Effector memory CD8-positive, alpha-beta T cell (primary cell): Measurements from ENCODE around the gene DRD1.

Experiments
- ATAC-seq: fragments of 150-1000 bp; cut with Tn5 transposase; replicated peaks from 2 replicates; pipeline ENCODE4 v1.10.0; 2021; ENCODE audit warnings: mild to moderate bottlenecking, moderate library complexity
- DNase-seq, 3 experiments: peaks; one replicate each; pipeline ENCODE4 v3.0.0; 2021
- H3K27ac Mint-ChIP-seq, 2 donors: one replicate each; pipeline ENCODE4 v1.8.0; 2022; ENCODE audit warnings: mild to moderate bottlenecking in 2 of 2, mixed read lengths in 2 of 2, moderate library complexity in 2 of 2
- H3K27me3 Mint-ChIP-seq, 2 donors: one replicate each; pipeline ENCODE4 v1.8.0; 2022; ENCODE audit warnings: mixed read lengths in 2 of 2
- H3K36me3 Mint-ChIP-seq: one replicate; pipeline ENCODE4 v1.8.0; 2022; ENCODE audit warnings: mild to moderate bottlenecking, moderate library complexity, mixed read lengths; ENCODE audit not compliant: insufficient read depth
- H3K4me1 Mint-ChIP-seq, 2 donors: one replicate each; pipeline ENCODE4 v1.8.0; 2022; ENCODE audit warnings: low read depth in 2 of 2, mixed read lengths in 2 of 2
- H3K4me3 Mint-ChIP-seq, 2 donors: one replicate each; pipeline ENCODE4 v1.8.0; 2022; ENCODE audit warnings: mild to moderate bottlenecking in 2 of 2, mixed read lengths in 2 of 2, moderate library complexity in 2 of 2
- H3K9me3 Mint-ChIP-seq, 2 donors: one replicate each; pipeline ENCODE4 v1.8.0; 2022; ENCODE audit warnings: mixed read lengths in 2 of 2

Gene DRD1

GRCh38 chr5:175478008-175478383 is 34.0 kb upstream of the DRD1 start:
- DNase-seq (no peak), ATAC-seq (no peak)
- H3K36me3 Mint-ChIP-seq, result peaks cover 15% of the 10 kb centered on the region
- peaks cover 7 to 12% of the 10 kb centered on the region in 2 donors for H3K27me3 Mint-ChIP-seq
- no peaks in the 10 kb centered on the region for H3K9me3 Mint-ChIP-seq
- peaks cover 31 to 42% of the 10 kb centered on the region in 2 donors for H3K4me1 Mint-ChIP-seq
- H3K4me3 Mint-ChIP-seq, result peak overlapping the region; percentile 97
- peak overlapping the region; percentile 7 to 80 for H3K27ac Mint-ChIP-seq

GRCh38 chr5:175477440-175477839 is 33.5 kb upstream of the DRD1 start:
- peak overlapping the region; percentile 97 for H3K4me3 Mint-ChIP-seq
- H3K4me1 Mint-ChIP-seq, result peaks cover 28 to 36% of the 10 kb centered on the region in 2 donors
- peaks cover 15% of the 10 kb centered on the region for H3K36me3 Mint-ChIP-seq
- peak overlapping the region; percentile 7 to 80 for H3K27ac Mint-ChIP-seq
- peaks cover 7 to 12% of the 10 kb centered on the region in 2 donors for H3K27me3 Mint-ChIP-seq
- H3K9me3 Mint-ChIP-seq, result no peaks in the 10 kb centered on the region
- no peak for DNase-seq
- ATAC-seq, result no peak

- Mint-ChIP-seq H3K27me3 (peaks cover 7 to 12% of the 10 kb centered on the region in 2 donors), H3K4me3 (no peak overlapping the region), H3K4me1 (peaks cover 22 to 27% of the 10 kb centered on the region in 2 donors), H3K36me3 (peaks cover 3% of the 10 kb centered on the region), H3K27ac (no peak overlapping the region), H3K9me3 (no peaks in the 10 kb centered on the region)
- DNase-seq (no peak), ATAC-seq (no peak)
Measured at GRCh38 chr5:175475248-175475647, 31.3 kb upstream of the DRD1 start.

- H3K27ac Mint-ChIP-seq, result peak overlapping the region in 1 of 2 donors; percentile 23
- peaks cover 4 to 6% of the 10 kb centered on the region in 2 donors for H3K4me1 Mint-ChIP-seq
- no peaks in the 10 kb centered on the region for H3K36me3 Mint-ChIP-seq
- no peaks in the 10 kb centered on the region for H3K9me3 Mint-ChIP-seq
- no peak overlapping the region for H3K4me3 Mint-ChIP-seq
- DNase-seq (no peak), ATAC-seq (no peak)
- H3K27me3 Mint-ChIP-seq, result peaks cover 18 to 20% of the 10 kb centered on the region in 2 donors
Measured at GRCh38 chr5:175472378-175472777, 28.4 kb upstream of the DRD1 start.

- peak overlapping the region in 1 of 2 donors; percentile 47 for H3K27ac Mint-ChIP-seq
- H3K4me1 Mint-ChIP-seq, result peaks cover 4 to 6% of the 10 kb centered on the region in 2 donors
- DNase-seq, result peak in 1 of 3 experiments; percentile 8
- H3K36me3 Mint-ChIP-seq, result no peaks in the 10 kb centered on the region
- H3K4me3 Mint-ChIP-seq, result no peak overlapping the region
- H3K27me3 Mint-ChIP-seq, result peaks cover 18 to 25% of the 10 kb centered on the region in 2 donors
- ATAC-seq, result peak; percentile 81
- H3K9me3 Mint-ChIP-seq, result no peaks in the 10 kb centered on the region
Measured at GRCh38 chr5:175471628-175472027, 27.6 kb upstream of the DRD1 start.

GRCh38 chr5:175471196-175471595 is 27.2 kb upstream of the DRD1 start:
- DNase-seq, result no peak
- H3K4me1 Mint-ChIP-seq, result peaks cover 4 to 6% of the 10 kb centered on the region in 2 donors
- peak overlapping the region in 1 of 2 donors; percentile 47 for H3K27ac Mint-ChIP-seq
- no peaks in the 10 kb centered on the region for H3K36me3 Mint-ChIP-seq
- peaks cover 18 to 29% of the 10 kb centered on the region in 2 donors for H3K27me3 Mint-ChIP-seq
- no peak for ATAC-seq
- H3K4me3 Mint-ChIP-seq, result no peak overlapping the region
- no peaks in the 10 kb centered on the region for H3K9me3 Mint-ChIP-seq

- ATAC-seq (no peak), DNase-seq (no peak)
- Mint-ChIP-seq H3K9me3 (no peaks in the 10 kb centered on the region), H3K4me3 (no peak overlapping the region), H3K27ac (no peak overlapping the region), H3K4me1 (peaks cover 4 to 6% of the 10 kb centered on the region in 2 donors), H3K36me3 (no peaks in the 10 kb centered on the region), H3K27me3 (peaks cover 18 to 30% of the 10 kb centered on the region in 2 donors)
Measured at GRCh38 chr5:175470781-175471180, 26.8 kb upstream of the DRD1 start.

GRCh38 chr5:175469916-175470315 is 25.9 kb upstream of the DRD1 start:
- Mint-ChIP-seq H3K36me3 (no peaks in the 10 kb centered on the region), H3K4me1 (peaks cover 4 to 10% of the 10 kb centered on the region in 2 donors), H3K4me3 (no peak overlapping the region), H3K9me3 (no peaks in the 10 kb centered on the region), H3K27me3 (peaks cover 18 to 29% of the 10 kb centered on the region in 2 donors), H3K27ac (no peak overlapping the region)
- no peak for ATAC-seq
- DNase-seq, result no peak

GRCh38 chr5:175468892-175469291 is 24.9 kb upstream of the DRD1 start:
- H3K27ac Mint-ChIP-seq, result no peak overlapping the region
- ATAC-seq, result no peak
- no peak overlapping the region for H3K4me3 Mint-ChIP-seq
- peaks cover 12 to 19% of the 10 kb centered on the region in 2 donors for H3K27me3 Mint-ChIP-seq
- no peak for DNase-seq
- H3K36me3 Mint-ChIP-seq, result no peaks in the 10 kb centered on the region
- no peaks in the 10 kb centered on the region for H3K9me3 Mint-ChIP-seq
- H3K4me1 Mint-ChIP-seq, result peaks cover 7 to 15% of the 10 kb centered on the region in 2 donors

GRCh38 chr5:175467983-175468690 is 24.2 kb upstream of the DRD1 start:
- H3K4me3 Mint-ChIP-seq, result no peak overlapping the region
- H3K4me1 Mint-ChIP-seq, result peaks cover 7 to 15% of the 10 kb centered on the region in 2 donors
- no peak for ATAC-seq
- no peaks in the 10 kb centered on the region for H3K36me3 Mint-ChIP-seq
- no peak for DNase-seq
- H3K27me3 Mint-ChIP-seq, result peaks cover 12 to 17% of the 10 kb centered on the region in 2 donors
- H3K27ac Mint-ChIP-seq, result no peak overlapping the region
- H3K9me3 Mint-ChIP-seq, result no peaks in the 10 kb centered on the region

GRCh38 chr5:175466700-175467318 is 22.8 kb upstream of the DRD1 start:
- DNase-seq (no peak), ATAC-seq (no peak)
- H3K36me3 Mint-ChIP-seq, result no peaks in the 10 kb centered on the region

GRCh38 chr5:175465282-175465681 is 21.3 kb upstream of the DRD1 start:
- ATAC-seq, result no peak
- no peak overlapping the region for H3K27ac Mint-ChIP-seq

More at GRCh38 chr5:175466700-175467318, 22.8 kb upstream of the DRD1 start:
- H3K9me3 Mint-ChIP-seq, result no peaks in the 10 kb centered on the region
- no peak overlapping the region for H3K4me3 Mint-ChIP-seq
- H3K27me3 Mint-ChIP-seq, result peaks cover 12 to 17% of the 10 kb centered on the region in 2 donors
- H3K27ac Mint-ChIP-seq, result no peak overlapping the region
- H3K4me1 Mint-ChIP-seq, result peaks cover 7 to 15% of the 10 kb centered on the region in 2 donors

GRCh38 chr5:175464942-175465233 is 20.9 kb upstream of the DRD1 start:
- Mint-ChIP-seq H3K4me3 (no peak overlapping the region), H3K27ac (no peak overlapping the region), H3K27me3 (peaks cover 17 to 25% of the 10 kb centered on the region in 2 donors), H3K9me3 (no peaks in the 10 kb centered on the region), H3K36me3 (no peaks in the 10 kb centered on the region), H3K4me1 (peaks cover 3 to 9% of the 10 kb centered on the region in 2 donors)
- no peak for ATAC-seq
- no peak for DNase-seq

More at GRCh38 chr5:175465282-175465681, 21.3 kb upstream of the DRD1 start:
- Mint-ChIP-seq H3K4me3 (no peak overlapping the region), H3K36me3 (no peaks in the 10 kb centered on the region), H3K27me3 (peaks cover 17 to 25% of the 10 kb centered on the region in 2 donors), H3K9me3 (no peaks in the 10 kb centered on the region), H3K4me1 (peaks cover 3 to 9% of the 10 kb centered on the region in 2 donors)
- no peak for DNase-seq
